ENCODE results near the gene SH3BP2.

Gene SH3BP2

DNA sequence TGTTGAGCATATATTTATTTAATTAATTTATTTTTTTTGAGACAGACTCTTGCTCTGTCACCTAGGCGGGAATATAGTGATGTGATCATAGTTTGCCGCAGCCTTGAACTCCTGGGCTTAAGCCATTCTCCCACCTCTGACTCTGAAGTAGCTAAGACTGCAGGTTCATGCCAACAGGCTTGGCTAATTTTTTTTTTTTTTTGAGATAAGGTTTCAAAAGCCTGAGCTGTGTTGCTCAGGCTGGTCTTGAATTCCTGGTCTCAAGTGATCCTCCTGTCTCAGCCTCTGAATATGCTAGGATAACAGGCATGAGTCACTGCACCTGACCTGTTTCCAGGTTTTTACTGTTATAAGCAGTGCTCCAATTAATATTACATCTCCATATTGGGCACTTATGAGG, 55.6 kb downstream of the SH3BP2 start:
- FAIRE-seq, result no peak
- no peak for DNase-seq (ENCODE audit: insufficient read length, low spot score)

DNA sequence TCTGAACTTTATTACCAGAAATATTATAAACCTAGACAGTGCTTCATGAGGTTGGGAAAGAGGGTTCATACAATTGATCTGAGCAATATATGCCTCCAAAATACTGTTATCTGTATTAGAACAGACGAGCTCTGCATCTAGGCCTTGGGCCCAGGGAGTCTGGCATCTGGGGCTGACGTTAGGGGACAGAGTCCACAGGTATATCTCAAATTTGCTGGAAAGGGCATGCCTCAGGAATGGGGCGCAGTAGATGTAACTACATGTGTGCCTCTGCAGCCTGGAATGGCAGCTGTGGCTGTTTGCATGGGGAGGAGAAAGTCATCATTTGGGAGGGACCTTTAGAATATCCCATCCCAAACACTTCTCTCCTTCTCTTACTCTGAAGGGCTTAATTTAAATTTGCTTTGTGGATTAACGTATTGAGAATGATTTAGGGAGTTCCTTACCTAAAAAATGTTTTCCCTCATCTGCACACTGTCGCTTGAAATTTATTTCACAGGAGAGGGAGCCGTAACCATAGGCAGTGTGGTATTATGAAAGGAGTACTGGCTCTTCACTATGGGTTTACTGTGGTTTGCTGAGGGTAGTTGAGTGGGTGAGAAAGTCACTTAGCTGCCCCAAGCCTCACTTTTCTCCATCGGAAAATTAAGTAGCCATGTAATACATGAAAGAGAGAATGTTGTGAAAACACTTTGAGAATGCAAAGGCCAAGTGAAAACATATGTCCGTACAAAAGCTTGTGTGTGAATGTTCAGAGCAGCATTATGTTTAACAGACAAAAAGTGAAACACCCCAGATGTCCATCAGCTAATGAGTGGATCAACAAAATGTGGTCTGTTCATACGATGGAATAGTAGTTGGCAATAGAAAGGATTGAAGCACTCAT, 56.6 kb downstream of the SH3BP2 start:
- FAIRE-seq (no peak), DNase-seq (ENCODE audit: insufficient read length, low spot score) (no peak)

DNA sequence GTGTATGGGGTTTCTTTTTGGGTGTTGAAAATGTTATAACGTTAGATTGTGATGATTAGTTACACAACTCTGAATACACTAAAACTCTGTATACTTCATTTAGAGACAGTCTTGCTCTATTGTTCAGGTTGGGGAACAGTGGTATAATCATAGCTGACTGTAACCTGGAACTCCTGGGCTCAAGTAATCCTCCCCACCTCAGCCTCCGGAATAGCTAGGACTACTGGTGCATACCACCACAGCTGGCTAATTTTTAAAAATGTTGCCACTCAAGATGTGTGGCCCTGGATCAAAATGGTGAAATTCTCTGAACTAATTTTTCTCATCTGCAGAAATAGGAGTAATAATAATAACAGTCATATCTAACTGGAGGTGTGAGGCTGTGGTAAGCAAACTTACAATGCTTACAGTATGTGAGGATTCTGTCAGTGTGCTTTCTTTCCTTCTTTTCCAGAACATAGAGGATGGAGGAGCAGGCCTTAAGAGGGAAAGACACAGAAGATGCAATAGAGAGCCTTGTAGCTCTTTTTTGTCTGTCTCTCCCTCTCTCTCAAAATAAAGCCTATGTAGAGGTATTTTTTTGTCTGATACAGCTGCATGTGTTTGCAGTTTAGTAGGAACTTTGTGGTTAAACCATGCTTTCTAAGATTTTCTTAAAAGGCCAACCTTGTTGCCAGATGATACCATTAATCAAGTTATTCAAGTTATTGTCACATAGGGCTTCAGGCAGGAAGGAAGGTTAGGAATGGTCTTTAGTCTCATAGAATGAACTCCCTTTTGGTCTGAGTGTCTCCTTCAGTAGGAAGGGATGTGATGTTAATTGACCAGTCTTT, 58.3 kb downstream of the SH3BP2 start:
- no peak for FAIRE-seq
- DNase-seq (ENCODE audit: insufficient read length, low spot score), result no peak

DNA sequence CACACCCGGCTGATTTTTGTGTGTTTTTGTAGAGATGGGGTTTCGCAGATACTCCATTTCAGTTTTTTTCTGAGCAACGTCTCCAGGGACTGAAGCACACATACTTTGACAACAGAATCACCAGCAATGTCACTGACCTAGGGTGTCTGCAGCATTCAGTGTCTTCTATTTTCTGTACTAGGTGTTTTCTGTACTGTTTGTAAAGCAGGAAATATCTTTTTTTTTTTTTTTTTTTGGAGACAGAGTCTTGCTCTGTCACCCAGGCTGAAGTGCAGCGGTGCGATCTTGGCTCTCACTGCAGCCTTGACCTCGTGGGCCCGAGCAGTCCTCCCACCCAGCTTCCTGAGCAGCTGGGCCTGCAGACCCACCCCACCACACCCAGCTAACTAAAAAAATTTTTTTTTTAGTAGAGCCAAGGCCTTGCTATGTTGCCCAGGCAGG, 59.6 kb downstream of the SH3BP2 start:
- FAIRE-seq, result no peak
- no peak for DNase-seq (ENCODE audit: insufficient read length, low spot score)

DNA sequence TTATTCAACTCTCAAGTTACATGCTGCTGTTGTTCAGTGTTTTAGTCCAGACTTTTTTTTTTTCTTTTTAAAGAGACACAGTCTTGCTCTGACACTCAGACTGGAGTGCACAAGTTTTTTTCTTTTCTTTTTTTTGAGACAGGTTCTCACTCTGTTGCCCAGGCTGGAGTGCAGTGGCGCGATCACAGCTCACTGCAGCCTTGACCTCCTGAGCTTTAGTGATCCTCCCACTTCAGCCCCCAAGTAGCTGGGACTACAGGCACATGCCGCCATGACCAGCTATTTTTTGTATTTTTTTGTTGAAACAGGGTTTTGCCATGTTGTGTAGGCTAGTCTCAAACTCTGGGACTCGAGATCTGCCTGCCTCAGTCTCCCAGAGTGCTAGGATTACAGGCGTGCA, 62.7 kb downstream of the SH3BP2 start:
- DNase-seq (ENCODE audit: insufficient read length, low spot score), result no peak
- FAIRE-seq, result no peak

DNA sequence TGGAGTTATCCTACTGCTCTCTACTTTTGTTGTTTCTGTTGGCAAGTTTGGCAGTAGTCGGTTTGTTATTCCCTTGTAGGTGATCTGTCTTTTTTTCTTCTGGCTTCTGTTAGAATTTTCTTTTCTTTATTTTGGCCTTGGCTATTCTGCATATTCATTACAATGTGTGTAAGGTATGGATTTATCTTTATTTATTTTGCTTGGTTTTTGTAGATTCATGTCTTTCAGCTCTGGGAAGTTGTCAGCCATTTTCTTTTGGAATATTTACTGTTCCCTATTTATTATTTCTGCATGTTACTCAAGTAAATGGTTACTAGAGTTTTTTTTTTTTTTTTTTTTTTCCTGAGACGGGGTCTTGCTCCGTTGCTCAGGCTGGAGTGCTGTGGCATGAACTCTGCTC, 63.4 kb downstream of the SH3BP2 start:
- no peak for DNase-seq (ENCODE audit: insufficient read length, low spot score)
- no peak for FAIRE-seq

DNA sequence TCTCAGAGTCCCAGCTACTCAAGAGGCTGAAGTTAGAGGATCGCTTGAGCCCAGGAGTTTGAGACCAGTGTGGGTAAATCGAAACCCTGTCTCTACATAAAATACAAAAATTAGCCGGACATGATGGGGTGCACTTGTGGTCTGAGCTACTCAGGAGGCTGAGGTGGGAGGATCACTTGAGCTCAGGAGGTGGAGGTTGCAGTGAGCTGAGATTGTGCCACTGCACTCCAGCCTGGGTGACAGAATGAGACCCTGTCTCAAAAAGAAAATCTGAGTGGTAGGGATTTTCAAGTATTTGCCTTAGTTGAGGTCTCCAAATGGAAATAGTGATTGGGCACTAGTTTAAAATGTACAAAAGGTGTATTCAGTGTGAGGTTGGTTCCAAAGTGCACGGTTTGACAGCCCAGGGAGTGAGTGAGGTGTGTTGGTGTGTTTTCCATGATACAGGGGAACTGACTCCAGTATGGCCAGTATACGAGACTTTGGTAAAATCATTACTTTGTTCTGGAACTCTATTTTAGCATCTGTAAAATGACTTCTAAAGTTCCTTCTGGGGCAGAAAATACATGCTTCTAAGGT, 64.6 kb downstream of the SH3BP2 start:
- no peak for FAIRE-seq
- DNase-seq (ENCODE audit: insufficient read length, low spot score), result no peak

DNA sequence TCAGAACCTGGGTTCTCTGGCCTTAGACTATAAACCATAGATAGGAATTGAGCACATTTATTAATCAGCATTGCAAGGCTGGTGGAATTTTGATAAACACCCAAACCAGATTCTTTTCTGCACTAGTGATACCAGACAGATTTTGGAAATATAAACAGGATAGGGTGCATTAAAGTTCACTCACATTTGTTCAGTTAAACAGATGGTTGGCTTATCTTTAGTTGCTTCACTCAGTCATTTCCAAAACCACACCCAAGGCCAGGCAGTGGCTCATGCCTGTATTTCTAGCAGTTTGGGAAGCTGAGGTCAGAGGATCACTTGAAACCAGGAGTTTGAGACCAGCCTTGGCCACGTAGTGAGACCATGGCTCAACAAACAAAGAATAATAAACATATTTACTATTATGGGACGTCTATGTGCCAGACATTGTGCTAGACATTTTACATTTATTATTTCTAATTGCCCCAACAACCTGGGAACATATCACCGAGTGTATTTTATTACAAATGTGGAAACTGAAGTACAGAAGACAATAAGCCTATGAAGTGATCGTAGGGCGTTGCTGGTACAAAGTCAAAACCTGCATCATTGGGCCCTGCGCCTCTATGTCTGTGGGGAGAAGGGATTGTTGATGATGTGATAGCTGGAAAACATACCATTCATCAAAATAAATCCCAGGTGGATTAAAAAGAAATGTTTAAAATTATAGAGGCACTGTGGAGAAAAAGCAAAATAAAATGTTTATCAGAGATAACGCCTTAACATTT, 65.7 kb downstream of the SH3BP2 start:
- DNase-seq (ENCODE audit: insufficient read length, low spot score) (no peak), FAIRE-seq (no peak)

DNA sequence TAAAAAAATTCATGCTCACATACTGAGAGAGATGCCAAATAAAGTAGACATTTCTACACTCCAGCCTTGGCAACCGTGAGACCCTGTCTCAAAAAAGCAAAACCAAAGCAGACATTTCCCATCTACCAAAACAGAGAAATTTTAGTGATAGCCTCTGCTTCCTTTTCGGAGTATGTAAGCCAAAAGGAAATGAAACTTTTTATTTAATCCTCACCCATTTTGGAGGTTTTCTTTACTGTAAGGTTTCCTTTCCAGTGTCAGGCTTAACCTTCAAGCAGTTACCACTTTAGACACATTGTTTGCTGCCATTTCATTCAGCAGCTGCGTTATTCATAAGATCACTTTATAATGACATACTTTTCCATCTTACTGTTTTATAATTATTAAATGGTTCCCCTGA, 66.6 kb downstream of the SH3BP2 start:
- FAIRE-seq, result no peak

DNA sequence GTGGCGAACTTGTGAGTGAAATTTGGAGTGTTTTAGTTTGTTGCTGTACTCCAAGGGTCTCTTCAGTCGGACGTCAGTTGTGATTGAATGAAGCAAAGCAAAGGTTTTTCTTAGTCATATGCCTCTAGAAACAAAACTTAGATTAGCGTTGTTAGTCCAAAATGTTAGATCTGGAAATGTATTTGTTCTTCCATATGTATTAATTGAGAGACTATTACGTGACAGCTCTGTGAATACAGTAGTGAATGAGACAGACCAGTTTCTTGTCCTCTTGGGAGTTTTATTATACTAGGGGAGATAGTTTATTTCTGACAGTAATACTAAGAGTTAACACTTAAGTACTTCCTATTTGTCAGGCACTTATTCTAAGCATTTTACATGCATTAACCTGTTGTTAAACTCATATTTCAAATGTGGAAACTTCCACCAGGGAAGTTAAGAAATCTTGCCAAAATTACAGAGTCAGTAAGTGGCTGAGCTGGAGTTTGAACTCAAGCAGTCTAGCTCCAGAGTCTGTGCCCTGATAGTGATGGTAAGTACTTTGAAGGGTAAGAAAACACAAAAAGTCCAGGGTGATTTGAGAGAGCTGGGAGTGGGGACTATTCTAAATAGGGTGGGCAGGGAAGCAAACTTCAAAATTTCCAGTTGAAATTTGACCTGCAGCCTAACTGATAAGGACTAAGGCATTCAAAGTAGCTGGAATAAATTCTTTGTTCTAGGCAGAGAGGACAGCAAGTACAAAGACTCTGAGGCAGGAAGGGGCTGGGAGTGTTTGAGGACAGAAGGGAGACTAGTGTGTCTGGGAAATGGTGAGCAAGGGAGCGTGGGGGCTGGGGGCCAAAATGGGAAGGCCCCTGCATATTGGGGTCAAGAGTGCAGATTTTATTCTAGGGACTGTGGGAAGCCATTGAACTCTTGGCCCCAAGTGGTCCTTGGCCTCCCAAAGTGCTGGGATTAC, 67.8 kb downstream of the SH3BP2 start:
- FAIRE-seq, result no peak
- DNase-seq (ENCODE audit: insufficient read length, low spot score), result peak; percentile 31

More for the DNA sequence above, 66.6 kb downstream of the SH3BP2 start:
- DNase-seq (ENCODE audit: insufficient read length, low spot score), result no peak

DNA sequence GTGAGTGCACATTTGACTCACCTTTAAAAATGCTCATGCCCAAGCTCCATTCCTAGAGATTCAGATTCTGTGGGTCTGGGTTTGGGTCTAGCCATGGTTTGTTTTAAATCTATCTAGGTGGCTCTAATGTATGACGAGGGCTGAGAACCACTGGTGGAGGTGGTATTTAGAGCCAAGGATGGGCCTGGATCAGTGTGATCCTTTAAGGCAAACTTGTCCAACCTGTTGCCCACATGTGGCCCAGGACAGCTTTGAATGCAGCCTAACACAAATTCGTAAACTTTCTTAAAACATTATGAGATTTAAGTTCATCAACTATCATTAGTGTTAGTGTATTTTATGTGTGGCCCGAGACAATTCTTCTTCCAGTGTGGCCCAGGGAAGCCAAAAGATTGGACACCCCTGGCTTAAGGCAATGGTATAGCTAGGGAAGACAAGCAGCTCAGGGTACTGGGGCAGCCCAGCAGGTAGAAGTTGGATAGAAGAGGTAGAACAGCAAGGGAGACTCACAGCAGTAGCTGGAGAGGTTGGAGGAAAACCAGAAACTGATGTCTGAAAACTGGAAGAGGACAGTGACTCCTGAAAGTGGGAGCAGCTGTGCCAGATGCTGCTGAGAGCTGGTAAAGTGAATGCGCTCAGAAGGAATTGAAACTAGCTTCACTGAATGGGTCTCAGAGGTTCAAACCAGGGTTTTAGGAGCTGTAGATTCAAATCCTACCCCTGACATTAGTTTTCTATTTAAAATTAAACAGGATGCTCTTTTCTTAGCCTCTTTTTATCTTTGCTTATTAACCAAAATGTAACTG, 68.9 kb downstream of the SH3BP2 start:
- DNase-seq (ENCODE audit: insufficient read length, low spot score), result no peak

DNA sequence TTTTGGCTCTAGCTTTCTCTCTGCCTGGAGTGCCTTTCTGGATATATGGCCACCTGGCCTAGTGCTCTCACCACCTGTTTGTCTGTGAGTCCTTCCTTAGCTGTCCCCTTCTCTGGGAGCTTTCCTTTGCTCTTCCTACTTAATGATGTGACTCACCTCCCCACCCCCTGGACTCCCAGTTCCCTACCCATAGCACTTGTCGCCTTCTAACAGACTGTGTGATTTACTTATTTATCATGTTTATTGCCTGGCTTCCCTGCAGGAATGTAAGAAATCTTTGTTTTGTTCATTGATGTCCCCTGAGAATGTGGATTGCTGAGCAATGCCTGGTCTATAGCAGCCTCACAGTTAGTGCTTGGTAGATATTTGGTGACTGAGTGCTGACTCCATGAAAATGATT, 69.6 kb downstream of the SH3BP2 start:
- DNase-seq (ENCODE audit: insufficient read length, low spot score), result peak; percentile 39

More for the DNA sequence above, 68.9 kb downstream of the SH3BP2 start:
- FAIRE-seq, result no peak

DNA sequence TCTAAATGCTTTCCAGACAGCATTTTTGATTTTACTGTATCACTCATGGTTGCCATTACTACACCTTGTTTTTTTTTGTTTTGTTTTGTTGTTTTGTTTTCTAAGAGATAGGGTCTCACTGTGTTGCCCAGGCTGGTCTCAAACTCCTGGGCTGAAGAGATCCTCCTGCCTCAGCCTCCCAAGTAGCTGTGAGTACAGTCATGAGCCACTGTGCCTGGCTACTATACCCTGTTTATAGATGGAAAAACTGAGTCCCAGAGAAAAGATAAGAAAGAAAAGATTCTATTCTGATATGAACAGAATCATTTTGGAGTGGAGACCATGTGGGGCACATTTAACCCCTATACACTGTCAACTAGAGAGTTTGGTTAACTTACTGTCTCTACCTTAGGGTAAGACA, 70.8 kb downstream of the SH3BP2 start:
- no peak for DNase-seq (ENCODE audit: insufficient read length, low spot score)
- no peak for FAIRE-seq

More for the DNA sequence above, 69.6 kb downstream of the SH3BP2 start:
- no peak for FAIRE-seq

DNA sequence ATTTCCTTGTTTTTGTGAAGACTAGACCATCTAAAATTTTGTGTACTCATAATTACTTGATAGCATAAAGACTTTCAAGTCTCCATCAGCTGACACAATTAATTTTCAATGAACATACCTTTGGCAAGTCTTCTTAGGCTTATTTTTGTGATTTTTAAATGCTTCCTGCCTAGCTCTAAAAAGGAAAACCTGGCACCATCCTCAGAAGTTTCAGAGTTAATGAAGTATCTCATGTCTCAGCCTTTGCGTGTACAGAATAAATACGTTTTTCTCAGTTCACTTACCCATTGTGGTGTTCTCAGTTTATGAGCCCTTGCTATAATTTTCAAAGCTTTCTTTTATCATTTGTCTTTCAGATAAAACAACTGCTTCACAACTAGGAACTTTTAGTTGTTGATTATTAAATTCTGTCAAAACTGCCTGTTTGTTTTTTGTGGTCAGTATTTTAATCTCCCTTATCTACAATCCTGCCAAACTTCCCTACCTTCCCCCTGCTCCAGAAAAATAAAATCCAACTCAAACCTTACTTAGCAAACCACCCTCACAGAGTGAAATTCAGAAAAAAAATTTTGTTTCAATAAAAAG, 72.4 kb downstream of the SH3BP2 start:
- FAIRE-seq (no peak), DNase-seq (ENCODE audit: insufficient read length, low spot score) (no peak)

DNA sequence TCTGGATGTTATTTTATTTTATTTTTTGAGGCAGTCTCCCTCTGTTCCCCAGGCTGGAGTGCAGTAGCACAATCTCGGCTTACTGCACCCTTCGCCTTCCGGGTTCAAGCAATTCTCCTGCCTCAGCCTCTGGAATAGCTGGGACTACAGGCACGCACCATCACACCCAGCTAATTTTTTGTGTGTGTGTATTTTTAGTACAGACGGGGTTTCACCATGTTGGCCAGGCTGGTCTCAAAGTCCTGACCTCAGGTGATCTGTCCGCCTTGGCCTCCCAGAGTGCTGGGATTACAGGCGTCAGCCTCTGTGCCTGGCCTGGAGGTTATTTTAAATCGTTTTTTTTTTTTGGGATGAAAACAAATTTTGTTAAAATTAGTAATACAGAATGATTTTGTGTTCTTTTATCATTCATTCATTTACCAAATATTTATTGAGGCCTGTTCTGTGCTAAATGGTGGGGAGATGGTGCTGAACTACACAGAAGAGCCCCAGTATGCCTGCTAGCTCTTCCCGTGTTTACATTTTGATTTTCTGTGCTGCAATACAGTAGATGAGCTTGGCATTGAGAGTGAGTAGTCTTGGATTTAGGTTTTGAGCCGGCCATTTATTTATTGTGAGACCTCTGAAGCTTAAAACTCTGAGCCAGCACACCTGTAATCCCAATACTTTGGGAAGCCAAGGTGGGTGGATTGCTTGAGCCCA, 73.4 kb downstream of the SH3BP2 start:
- DNase-seq (ENCODE audit: insufficient read length, low spot score) (no peak), FAIRE-seq (no peak)

DNA sequence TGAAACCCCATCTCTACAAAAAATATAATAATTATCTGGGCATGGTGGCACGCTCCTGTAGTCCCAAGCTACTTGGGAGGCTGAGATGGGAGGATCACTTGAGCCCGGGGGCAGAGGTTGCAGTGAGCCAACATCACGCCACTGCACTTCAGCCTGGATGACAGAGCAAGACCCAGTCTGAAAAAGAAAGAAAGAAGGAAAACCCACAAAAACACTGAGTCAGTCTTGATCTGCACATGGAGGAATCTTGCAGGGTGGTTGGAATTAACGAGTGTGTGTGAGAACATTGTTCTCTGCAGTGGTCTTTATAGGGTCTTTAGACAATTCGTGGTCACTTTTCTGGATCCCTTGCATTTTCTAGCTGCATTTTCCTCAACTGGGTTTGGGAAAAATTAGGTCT, 74.0 kb downstream of the SH3BP2 start:
- no peak for DNase-seq (ENCODE audit: insufficient read length, low spot score)
- FAIRE-seq, result no peak

DNA sequence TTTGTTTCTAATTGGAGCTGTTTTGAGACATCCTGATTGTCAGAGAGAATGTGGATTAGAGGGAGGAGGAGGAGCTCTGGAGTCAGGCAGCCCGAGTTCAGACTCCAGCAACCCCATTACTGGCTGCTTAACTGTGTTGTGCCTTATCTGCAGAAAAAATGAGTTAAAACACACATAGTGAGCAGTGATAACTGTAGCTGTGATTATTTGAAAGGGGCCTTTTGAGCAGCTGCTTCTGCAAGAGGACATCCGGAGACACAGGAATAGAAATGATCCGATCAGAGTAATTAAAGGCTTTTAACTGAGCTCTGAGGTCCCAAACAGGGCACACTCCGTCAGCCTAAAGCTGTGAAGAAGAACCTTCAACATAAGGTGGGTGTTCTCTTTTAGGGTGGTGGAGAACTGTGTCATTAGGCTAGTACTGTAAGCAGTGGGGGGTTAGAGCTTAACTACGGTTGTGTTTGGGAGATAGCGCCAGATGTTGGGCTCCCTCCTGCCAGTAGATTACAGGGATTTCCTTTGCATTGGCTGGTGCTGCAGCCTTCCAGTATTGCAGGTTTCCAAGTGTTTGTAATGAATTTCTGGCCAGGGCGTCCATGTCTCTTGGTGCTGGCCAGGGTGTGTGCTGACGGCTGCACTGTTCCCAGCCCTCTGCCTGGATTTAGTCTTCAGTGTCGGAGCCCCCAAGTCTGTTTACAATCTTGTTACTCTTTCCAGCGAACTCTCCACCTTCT, 75.0 kb downstream of the SH3BP2 start:
- DNase-seq (ENCODE audit: insufficient read length, low spot score), result no peak
- FAIRE-seq, result no peak
